Loucy (cell line): Measurements from ENCODE around the gene DACH1.

Source experiments
- EZH2phosphoT487 ChIP-seq: fragments of 200-600 bp; IDR thresholded peaks from 2 replicates; pipeline ENCODE4 v1.6.1; 2018; ENCODE audit warnings: antibody characterized with exemption, mild to moderate bottlenecking, moderate library complexity, borderline replicate concordance
- TF ChIP-seq, protein P1 (sequence below): fragments of 200-600 bp; sonication (generic); conservative IDR thresholded peaks from 2 replicates; pipeline ENCODE4 v1.5.1; 2014; ENCODE audit warnings: mild to moderate bottlenecking, antibody characterized with exemption, low read length

DNA sequence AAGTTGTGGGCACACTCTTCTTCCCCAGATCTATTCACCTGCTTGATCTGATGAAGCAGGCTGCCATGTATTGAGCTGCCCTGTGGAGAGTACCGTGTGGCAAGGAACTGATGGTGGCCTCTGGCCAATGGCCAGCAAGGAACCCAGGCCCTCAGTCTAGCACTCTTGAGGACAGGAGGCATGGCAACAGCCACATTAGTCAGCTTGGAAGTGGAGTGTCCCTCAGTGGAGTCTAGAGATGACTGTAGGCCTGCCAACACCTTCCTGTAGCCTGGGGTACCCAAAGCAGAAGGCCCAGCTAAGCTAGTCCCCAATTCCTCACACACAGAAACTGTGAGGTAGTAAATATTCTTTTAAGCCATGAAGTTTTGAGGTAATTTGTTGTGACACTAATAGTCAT, 412.5 kb downstream of the DACH1 start:
- TF ChIP-seq, protein P1, sequence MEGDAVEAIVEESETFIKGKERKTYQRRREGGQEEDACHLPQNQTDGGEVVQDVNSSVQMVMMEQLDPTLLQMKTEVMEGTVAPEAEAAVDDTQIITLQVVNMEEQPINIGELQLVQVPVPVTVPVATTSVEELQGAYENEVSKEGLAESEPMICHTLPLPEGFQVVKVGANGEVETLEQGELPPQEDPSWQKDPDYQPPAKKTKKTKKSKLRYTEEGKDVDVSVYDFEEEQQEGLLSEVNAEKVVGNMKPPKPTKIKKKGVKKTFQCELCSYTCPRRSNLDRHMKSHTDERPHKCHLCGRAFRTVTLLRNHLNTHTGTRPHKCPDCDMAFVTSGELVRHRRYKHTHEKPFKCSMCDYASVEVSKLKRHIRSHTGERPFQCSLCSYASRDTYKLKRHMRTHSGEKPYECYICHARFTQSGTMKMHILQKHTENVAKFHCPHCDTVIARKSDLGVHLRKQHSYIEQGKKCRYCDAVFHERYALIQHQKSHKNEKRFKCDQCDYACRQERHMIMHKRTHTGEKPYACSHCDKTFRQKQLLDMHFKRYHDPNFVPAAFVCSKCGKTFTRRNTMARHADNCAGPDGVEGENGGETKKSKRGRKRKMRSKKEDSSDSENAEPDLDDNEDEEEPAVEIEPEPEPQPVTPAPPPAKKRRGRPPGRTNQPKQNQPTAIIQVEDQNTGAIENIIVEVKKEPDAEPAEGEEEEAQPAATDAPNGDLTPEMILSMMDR, result no peak
- TF ChIP-seq EZH2phosphoT487, result no peak
